ENCODE results near the gene SETDB1.

DNA sequence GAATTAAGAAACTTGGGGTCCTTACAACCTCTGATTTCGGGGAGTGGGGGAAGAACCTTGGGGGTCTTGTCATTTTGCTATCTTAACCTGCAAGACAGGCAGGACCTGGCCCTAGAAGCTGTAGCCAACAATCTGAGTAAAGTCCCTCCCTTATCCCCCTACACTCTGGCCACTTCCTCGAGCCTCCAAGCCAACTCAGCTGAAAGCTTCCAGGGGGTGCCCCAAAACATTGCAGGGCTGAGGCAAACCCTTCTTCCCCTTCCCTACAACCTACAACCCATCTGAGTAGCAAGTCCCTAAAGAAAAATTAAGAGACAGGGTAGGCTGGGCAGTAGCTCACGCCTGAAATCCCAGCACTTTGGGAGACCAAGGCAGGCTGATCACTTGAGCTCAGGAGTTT, 43.5 kb downstream of the SETDB1 start:
- TF ChIP-seq ZNF384 (IDR thresholded peaks at IDR 0.05) (no peak), L3MBTL2 (conservative IDR thresholded peaks at IDR 0.05) (no peak), TARDBP (IDR thresholded peaks at IDR 0.05) (no peak), HDGF (IDR thresholded peaks at IDR 0.05; ENCODE audit: borderline replicate concordance) (no peak), FOXM1 (IDR thresholded peaks at IDR 0.05; ENCODE audit: borderline replicate concordance) (no peak), SP1 (IDR thresholded peaks at IDR 0.05) (no peak), BHLHE40 (IDR thresholded peaks at IDR 0.05; ENCODE audit: borderline replicate concordance) (no peak), SUZ12 (IDR thresholded peaks at IDR 0.05) (no peak), FOXA1 (IDR thresholded peaks at IDR 0.05) (no peak), ARNT (IDR thresholded peaks at IDR 0.05) (no peak), FOXK2 (IDR thresholded peaks at IDR 0.05) (no peak)
- TF ChIP-seq, protein P1, sequence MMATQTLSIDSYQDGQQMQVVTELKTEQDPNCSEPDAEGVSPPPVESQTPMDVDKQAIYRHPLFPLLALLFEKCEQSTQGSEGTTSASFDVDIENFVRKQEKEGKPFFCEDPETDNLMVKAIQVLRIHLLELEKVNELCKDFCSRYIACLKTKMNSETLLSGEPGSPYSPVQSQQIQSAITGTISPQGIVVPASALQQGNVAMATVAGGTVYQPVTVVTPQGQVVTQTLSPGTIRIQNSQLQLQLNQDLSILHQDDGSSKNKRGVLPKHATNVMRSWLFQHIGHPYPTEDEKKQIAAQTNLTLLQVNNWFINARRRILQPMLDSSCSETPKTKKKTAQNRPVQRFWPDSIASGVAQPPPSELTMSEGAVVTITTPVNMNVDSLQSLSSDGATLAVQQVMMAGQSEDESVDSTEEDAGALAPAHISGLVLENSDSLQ (IDR thresholded peaks at IDR 0.05): no peak

Data from HEK293T (cell line).